Naive B cell (primary cell): ENCODE results near the gene TTC16. TPM values are rescaled to one million over a fixed set of nuclear protein-coding genes. Genes with fewer than 3 reads are reported as not detected.

ENCODE experiments used
- polyA plus RNA-seq, 6 donors: library from polyadenylated mRNA; unstranded; fragments of 300-500 nt; fragmentation: Illumina TruSeq; gene quantifications; one replicate each; pipeline ENCODE4 v1.2.3, GENCODE V29; 2021; ENCODE audit warnings: low read depth in 6 of 6

Gene TTC16
- polyA plus RNA-seq, 6 donors from 2014 or later, result 0.66 TPM; not detected in 5

Other genes with a start within 250 kb of the TTC16 start
- gene STXBP1, start 103.8 kb upstream of the TTC16 start, polyA plus RNA-seq, result under 1 TPM in 1 of 6 donors, not detected in 5; 0.31 TPM
- under 1 TPM in 3 of 6 donors, not detected in 3; 0.13 to 0.46 (median 0.40) TPM for gene CFAP157, start 9.1 kb upstream of the TTC16 start, polyA plus RNA-seq
- 10 to 100 TPM in 3 of 6 donors, 1 to 10 TPM in 3; 7.0 to 25.2 (median 10.5) TPM for gene PTRH1, start 416 bp upstream of the TTC16 start, polyA plus RNA-seq
- gene TOR2A, start 19.2 kb downstream of the TTC16 start, polyA plus RNA-seq, result 10 to 100 TPM; 24.9 to 40.0 (median 27.3) TPM
- 10 to 100 TPM; 29.8 to 87.0 (median 34.7) TPM for gene SH2D3C, start 62.6 kb downstream of the TTC16 start, polyA plus RNA-seq
- gene CDK9, start 70.0 kb downstream of the TTC16 start, polyA plus RNA-seq, result 10 to 100 TPM; 37.3 to 88.8 (median 43.2) TPM
- gene FPGS, start 86.8 kb downstream of the TTC16 start, polyA plus RNA-seq, result 10 to 100 TPM; 52.2 to 78.0 (median 59.1) TPM
- gene ENG, start 138.6 kb downstream of the TTC16 start, polyA plus RNA-seq, result 1 to 10 TPM in 5 of 6 donors, not detected in 1; 3.5 to 8.2 (median 5.8) TPM
- gene AK1, start 161.6 kb downstream of the TTC16 start, polyA plus RNA-seq, result not detected
- gene ST6GALNAC6, start 183.5 kb downstream of the TTC16 start, polyA plus RNA-seq, result 10 to 100 TPM; 17.2 to 27.8 (median 19.8) TPM
- gene ST6GALNAC4, start 201.0 kb downstream of the TTC16 start, polyA plus RNA-seq, result 10 to 100 TPM; 19.7 to 36.6 (median 25.0) TPM
- 1 to 10 TPM in 1 of 6 donors, under 1 TPM in 1, not detected in 4; 0.73 to 1.0 TPM for gene PIP5KL1, start 214.7 kb downstream of the TTC16 start, polyA plus RNA-seq
- 10 to 100 TPM; 46.3 to 78.7 (median 54.2) TPM for gene DPM2, start 221.8 kb downstream of the TTC16 start, polyA plus RNA-seq